Tibial artery (tissue), 4 donors: ENCODE results near the gene COL25A1.
A peak's percentile ranks its signal among the peaks of the same experiment; 100 is the strongest.
"Not testable (repeated sequence)": the region's sequence is repeated elsewhere in the genome, so short reads cannot be mapped to it uniquely, and the experiment has no call there.

Experiments
- DNase-seq, 2 donors: peaks; one replicate each; pipeline ENCODE4 v3.0.0-alpha.2; 2019
- H3K27ac ChIP-seq, 2 donors: fragments of 200-600 bp; sonication (generic) in 1 of 2; 1 replicate in 1 of 2; 2 replicates in 1 of 2; pipeline ENCODE4 v1.5.1; 2018 to 2019; ENCODE audit warnings: mild to moderate bottlenecking in 1 of 2
- H3K27me3 ChIP-seq, 2 donors: fragments of 200-600 bp; sonication (generic) in 1 of 2; one replicate each; pipeline versions ENCODE4 v1.5.1 to v1.6.0; 2016 to 2019
- H3K36me3 ChIP-seq, 3 donors: fragments of 200-600 bp; sonication (generic) in 2 of 3; one replicate each; pipeline ENCODE4 v1.5.1; 2016 to 2019; ENCODE audit warnings: mild to moderate bottlenecking in 2 of 3
- H3K4me1 ChIP-seq, 4 donors: fragments of 200-600 bp; sonication (generic) in 2 of 4; 1 replicate in 3 of 4; 2 replicates in 1 of 4; pipeline ENCODE4 v1.5.1; 2016 to 2019
- H3K4me3 ChIP-seq, 2 donors: fragments of 200-600 bp; sonication (generic) in 1 of 2; 1 replicate in 1 of 2; 2 replicates in 1 of 2; pipeline ENCODE4 v1.5.1; 2018 to 2019; ENCODE audit warnings: mild to moderate bottlenecking in 2 of 2
- H3K9me3 ChIP-seq, 3 donors: fragments of 200-600 bp; sonication (generic) in 1 of 3; one replicate each; pipeline ENCODE4 v1.5.1; 2016 to 2019
- CTCF ChIP-seq, 2 experiments: fragments of 200-600 bp in 1 of 2; fragments of 450-650 bp in 1 of 2; IDR thresholded peaks; one replicate each; pipeline ENCODE4 v1.5.1; 2017 to 2019; ENCODE audit warnings: antibody characterized with exemption in 2 of 2, mild to moderate bottlenecking in 1 of 2, moderate library complexity in 1 of 2
- intact Hi-C: fragments of 100-400 bp; cut with DNase I; formaldehyde crosslinking; loops from one replicate; pipeline ENCODE4 v1.15.0; 2023; ENCODE audit warnings: low total_unique reads

The COL25A1 gene

DNA sequence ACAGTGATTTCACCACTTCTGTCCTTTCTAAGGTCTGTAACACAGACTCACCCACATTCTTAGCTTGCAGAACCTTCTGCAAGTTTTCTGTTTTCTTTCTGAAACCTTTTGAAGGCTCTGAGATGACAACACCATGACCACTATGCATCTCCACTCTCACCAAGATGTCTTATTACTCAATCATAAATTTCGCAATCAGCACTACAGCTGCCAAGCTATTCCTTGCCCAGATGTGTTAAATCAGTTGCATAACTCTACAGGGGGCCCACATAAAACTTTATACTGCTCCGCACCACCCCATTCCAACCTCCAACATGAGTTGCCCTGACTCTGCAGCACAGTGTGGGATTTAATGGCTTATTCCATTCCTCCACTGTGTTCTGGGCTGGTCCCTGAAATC, 229.9 kb downstream of the COL25A1 start:
- H3K27me3 ChIP-seq: no peaks in the 10 kb centered on the region
- no peak overlapping the region for H3K27ac ChIP-seq
- peak in 1 of 2 donors; percentile 24 for DNase-seq
- TF ChIP-seq CTCF (IDR thresholded peaks at IDR 0.05): no peak
- H3K4me1 ChIP-seq: no peaks in the 10 kb centered on the region
- no peaks in the 10 kb centered on the region for H3K9me3 ChIP-seq
- H3K36me3 ChIP-seq: no peaks in the 10 kb centered on the region
- no peak overlapping the region for H3K4me3 ChIP-seq
- intact Hi-C loops: no loop called here

- H3K4me3 ChIP-seq, H3K9me3 ChIP-seq, H3K4me1 ChIP-seq, DNase-seq, H3K36me3 ChIP-seq, H3K27me3 ChIP-seq, intact Hi-C loops, H3K27ac ChIP-seq: not testable (repeated sequence)
Observed at GRCh38 chr4:109070677-109071076, 231.8 kb downstream of the COL25A1 start.

DNA sequence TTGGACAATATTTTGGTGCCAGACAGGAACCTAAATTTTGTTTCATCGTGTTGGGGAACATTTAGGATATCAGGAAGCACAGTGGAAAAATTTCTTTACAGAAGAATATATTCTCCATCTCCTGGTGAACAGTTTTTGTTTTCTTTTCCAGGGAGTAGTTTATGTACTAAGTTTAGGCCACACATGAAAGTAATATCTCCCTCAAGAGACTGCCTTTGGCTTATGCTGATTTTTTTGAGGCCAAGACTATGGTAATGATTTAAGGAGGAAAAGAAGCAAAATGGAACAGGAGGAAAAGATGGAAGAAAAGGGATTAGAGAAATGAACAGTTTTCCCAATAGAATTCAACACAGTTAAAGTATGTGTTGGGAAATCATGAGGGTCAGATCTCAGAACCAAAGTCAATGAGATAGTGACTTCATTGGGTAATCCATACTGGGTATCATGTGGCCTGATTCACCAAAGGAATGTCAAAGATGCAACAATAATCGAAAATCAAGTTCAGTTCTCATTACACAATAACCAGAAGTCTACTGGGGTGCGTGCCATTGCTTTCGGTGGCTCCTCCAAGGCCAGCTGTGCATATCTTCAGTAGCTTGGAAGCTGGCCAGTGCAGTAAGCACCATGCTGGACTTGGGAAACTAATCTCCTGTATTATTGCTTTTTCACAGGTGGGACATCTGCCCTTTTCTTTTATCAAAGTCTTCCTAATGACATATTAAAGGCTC, 234.8 kb downstream of the COL25A1 start:
- Histone ChIP-seq H3K4me1 (peaks cover 0 to 5% (median 0%) of the 10 kb centered on the region in 4 donors), H3K9me3 (no peaks in the 10 kb centered on the region), H3K27ac (no peak overlapping the region), H3K27me3 (no peaks in the 10 kb centered on the region), H3K36me3 (no peaks in the 10 kb centered on the region), H3K4me3 (no peak overlapping the region)
- DNase-seq: peak in 1 of 2 donors; percentile 25
- no peak for TF ChIP-seq CTCF (IDR thresholded peaks at IDR 0.05)
- intact Hi-C loops: no loop called here

DNA sequence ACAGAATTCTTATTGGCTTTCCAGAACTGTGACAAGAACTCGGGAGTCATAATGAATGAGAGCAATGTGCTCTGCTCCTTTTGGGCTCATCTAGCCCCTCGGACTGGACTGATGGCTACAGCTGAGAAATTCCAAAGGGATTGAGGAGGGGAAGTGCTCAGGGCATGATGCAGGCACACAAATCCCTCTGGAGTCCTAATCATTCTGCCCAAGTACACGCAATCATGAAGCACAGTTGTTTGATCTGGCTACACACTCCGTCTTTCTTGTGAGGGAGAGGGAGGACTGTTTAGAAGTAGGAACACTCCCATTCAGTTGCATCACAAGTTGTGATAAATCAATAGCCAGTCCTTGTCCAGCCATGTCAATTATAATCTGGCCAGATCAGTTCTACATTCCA, 237.5 kb downstream of the COL25A1 start:
- intact Hi-C loops: no loop called here
- peaks cover 0 to 5% (median 0%) of the 10 kb centered on the region in 4 donors for H3K4me1 ChIP-seq
- no peaks in the 10 kb centered on the region for H3K36me3 ChIP-seq
- no peak overlapping the region for H3K27ac ChIP-seq
- no peak for DNase-seq
- no peak for TF ChIP-seq CTCF (IDR thresholded peaks at IDR 0.05)
- no peaks in the 10 kb centered on the region for H3K27me3 ChIP-seq
- H3K4me3 ChIP-seq: no peak overlapping the region
- no peaks in the 10 kb centered on the region for H3K9me3 ChIP-seq

DNA sequence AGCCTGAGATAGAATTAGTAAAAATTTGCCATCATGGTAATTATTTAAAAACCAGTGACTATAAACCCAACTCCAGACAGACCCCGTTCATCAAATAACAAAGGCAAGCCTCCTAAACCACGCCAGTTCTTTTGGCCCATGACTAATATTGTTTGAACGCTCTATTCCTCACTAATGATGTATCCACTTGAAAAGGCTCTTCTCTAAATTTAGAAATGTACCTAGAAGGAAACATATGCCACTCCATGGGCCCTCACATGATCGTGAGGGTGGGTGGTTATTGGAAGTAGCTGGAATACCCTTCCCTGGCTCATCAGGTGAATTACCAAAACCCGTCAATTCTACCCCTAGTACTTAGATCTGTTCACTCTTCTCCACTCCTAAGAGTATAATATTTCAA, 249.2 kb downstream of the COL25A1 start:
- H3K27ac ChIP-seq: no peak overlapping the region
- no peak for DNase-seq
- H3K27me3 ChIP-seq: no peaks in the 10 kb centered on the region
- no peak for TF ChIP-seq CTCF (IDR thresholded peaks at IDR 0.05)
- no peaks in the 10 kb centered on the region for H3K36me3 ChIP-seq
- no peak overlapping the region for H3K4me3 ChIP-seq
- no peaks in the 10 kb centered on the region for H3K9me3 ChIP-seq
- no peaks in the 10 kb centered on the region for H3K4me1 ChIP-seq
- intact Hi-C loops: no loop called here

- DNase-seq: no peak
- no peaks in the 10 kb centered on the region for H3K36me3 ChIP-seq
- no peak overlapping the region for H3K4me3 ChIP-seq
- intact Hi-C loops: no loop called here
- no peak overlapping the region for H3K27ac ChIP-seq
- no peaks in the 10 kb centered on the region for H3K4me1 ChIP-seq
- H3K9me3 ChIP-seq: no peaks in the 10 kb centered on the region
- TF ChIP-seq CTCF (IDR thresholded peaks at IDR 0.05): no peak
- H3K27me3 ChIP-seq: no peaks in the 10 kb centered on the region
Observed at GRCh38 chr4:109052821-109053220, 249.6 kb downstream of the COL25A1 start.
